Measurements from ENCODE around the gene CACNA1I. TPM values are rescaled to one million over a fixed set of nuclear protein-coding genes. Genes with fewer than 3 reads are reported as not detected.

Gene CACNA1I
- total and polyA plus RNA-seq, 2 experiments from 2014 or later: 0.42 to 2.4 TPM

DNA sequence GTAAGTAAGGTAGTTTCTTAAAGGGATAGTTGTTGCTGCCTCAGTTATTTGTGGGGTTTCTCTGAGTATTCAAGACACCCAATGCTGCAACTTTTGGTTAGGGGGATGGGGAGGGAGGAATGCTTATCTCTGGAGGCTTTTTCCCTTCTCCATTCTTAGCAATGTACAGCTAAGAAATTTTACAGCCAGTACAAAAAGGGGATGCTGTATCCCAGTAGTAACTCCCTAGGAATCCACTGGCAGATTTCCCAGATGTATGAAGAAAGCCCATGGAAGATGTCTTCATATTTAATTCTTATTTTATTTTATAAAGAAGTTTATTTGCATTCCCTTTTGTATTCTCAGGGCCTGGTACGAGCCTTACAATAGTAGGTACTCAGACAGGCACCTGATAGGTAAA lies 168.2 kb downstream of the CACNA1I start:
- Histone ChIP-seq H3K36me3 (ENCODE audit: insufficient read depth) (no peaks in the 10 kb centered on the region), H3K9me2 (ENCODE audit: insufficient read depth) (no peaks in the 10 kb centered on the region), H3K79me2 (replicated peaks; ENCODE audit: insufficient read depth) (no peaks in the 10 kb centered on the region), H3K27me3 (ENCODE audit: insufficient read depth) (no peaks in the 10 kb centered on the region), H2AFZ (no peak overlapping the region), H3K4me2 (no peak overlapping the region), H3K27ac (ENCODE audit: low read depth) (no peak overlapping the region), H4K20me1 (replicated peaks; ENCODE audit: insufficient read depth) (no peaks in the 10 kb centered on the region), H3F3A (replicated peaks; ENCODE audit: low read depth) (no peaks in the 10 kb centered on the region), H3K4me3 (no peak overlapping the region), H3K4me1 (ENCODE audit: insufficient read depth) (peaks cover 6% of the 10 kb centered on the region; the same call in 1 of the 2 replicates)
- Mint-ChIP-seq H3K27ac (no peak overlapping the region), H3K27me3 (ENCODE audit: insufficient read depth, low read depth, poor library complexity) (peaks cover 5% of the 10 kb centered on the region), H3K4me3 (no peak overlapping the region), H3K9me3 (no peaks in the 10 kb centered on the region; the same call in 2 of the 3 replicates), H3K4me1 (peaks cover 6% of the 10 kb centered on the region), H3K36me3 (ENCODE audit: low read depth) (no peaks in the 10 kb centered on the region)
- no peak for DNase-seq (ENCODE audit: low spot score)
- TF ChIP-seq, protein P1, sequence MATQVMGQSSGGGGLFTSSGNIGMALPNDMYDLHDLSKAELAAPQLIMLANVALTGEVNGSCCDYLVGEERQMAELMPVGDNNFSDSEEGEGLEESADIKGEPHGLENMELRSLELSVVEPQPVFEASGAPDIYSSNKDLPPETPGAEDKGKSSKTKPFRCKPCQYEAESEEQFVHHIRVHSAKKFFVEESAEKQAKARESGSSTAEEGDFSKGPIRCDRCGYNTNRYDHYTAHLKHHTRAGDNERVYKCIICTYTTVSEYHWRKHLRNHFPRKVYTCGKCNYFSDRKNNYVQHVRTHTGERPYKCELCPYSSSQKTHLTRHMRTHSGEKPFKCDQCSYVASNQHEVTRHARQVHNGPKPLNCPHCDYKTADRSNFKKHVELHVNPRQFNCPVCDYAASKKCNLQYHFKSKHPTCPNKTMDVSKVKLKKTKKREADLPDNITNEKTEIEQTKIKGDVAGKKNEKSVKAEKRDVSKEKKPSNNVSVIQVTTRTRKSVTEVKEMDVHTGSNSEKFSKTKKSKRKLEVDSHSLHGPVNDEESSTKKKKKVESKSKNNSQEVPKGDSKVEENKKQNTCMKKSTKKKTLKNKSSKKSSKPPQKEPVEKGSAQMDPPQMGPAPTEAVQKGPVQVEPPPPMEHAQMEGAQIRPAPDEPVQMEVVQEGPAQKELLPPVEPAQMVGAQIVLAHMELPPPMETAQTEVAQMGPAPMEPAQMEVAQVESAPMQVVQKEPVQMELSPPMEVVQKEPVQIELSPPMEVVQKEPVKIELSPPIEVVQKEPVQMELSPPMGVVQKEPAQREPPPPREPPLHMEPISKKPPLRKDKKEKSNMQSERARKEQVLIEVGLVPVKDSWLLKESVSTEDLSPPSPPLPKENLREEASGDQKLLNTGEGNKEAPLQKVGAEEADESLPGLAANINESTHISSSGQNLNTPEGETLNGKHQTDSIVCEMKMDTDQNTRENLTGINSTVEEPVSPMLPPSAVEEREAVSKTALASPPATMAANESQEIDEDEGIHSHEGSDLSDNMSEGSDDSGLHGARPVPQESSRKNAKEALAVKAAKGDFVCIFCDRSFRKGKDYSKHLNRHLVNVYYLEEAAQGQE (IDR thresholded peaks at IDR 0.05; ENCODE audit: unreplicated experiment): no peak
- no peak for TF ChIP-seq ZNF114 (CRISPR knock-in tag; IDR thresholded peaks at IDR 0.05)
- TF ChIP-seq ZNF331 (CRISPR knock-in tag; IDR thresholded peaks at IDR 0.05; ENCODE audit: low read depth): no peak
- TF ChIP-seq, protein P2, sequence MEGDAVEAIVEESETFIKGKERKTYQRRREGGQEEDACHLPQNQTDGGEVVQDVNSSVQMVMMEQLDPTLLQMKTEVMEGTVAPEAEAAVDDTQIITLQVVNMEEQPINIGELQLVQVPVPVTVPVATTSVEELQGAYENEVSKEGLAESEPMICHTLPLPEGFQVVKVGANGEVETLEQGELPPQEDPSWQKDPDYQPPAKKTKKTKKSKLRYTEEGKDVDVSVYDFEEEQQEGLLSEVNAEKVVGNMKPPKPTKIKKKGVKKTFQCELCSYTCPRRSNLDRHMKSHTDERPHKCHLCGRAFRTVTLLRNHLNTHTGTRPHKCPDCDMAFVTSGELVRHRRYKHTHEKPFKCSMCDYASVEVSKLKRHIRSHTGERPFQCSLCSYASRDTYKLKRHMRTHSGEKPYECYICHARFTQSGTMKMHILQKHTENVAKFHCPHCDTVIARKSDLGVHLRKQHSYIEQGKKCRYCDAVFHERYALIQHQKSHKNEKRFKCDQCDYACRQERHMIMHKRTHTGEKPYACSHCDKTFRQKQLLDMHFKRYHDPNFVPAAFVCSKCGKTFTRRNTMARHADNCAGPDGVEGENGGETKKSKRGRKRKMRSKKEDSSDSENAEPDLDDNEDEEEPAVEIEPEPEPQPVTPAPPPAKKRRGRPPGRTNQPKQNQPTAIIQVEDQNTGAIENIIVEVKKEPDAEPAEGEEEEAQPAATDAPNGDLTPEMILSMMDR (conservative IDR thresholded peaks at IDR 0.05; ENCODE audit: low read depth in 2 of 2): no peak
- no peak for TF ChIP-seq POLR2AphosphoS5 (IDR thresholded peaks at IDR 0.05; ENCODE audit: low read depth)
- no peak for TF ChIP-seq EZH2 (IDR thresholded peaks at IDR 0.05; ENCODE audit: low read depth, unreplicated experiment)
- no peak for TF ChIP-seq NANOG (IDR thresholded peaks at IDR 0.05; ENCODE audit: borderline replicate concordance)
- TF ChIP-seq CREB1 (CRISPR knock-in tag; IDR thresholded peaks at IDR 0.05; ENCODE audit: low read depth): no peak
- no peak for TF ChIP-seq JUNB (IDR thresholded peaks at IDR 0.05; ENCODE audit: unreplicated experiment)
- TF ChIP-seq, protein P3, sequence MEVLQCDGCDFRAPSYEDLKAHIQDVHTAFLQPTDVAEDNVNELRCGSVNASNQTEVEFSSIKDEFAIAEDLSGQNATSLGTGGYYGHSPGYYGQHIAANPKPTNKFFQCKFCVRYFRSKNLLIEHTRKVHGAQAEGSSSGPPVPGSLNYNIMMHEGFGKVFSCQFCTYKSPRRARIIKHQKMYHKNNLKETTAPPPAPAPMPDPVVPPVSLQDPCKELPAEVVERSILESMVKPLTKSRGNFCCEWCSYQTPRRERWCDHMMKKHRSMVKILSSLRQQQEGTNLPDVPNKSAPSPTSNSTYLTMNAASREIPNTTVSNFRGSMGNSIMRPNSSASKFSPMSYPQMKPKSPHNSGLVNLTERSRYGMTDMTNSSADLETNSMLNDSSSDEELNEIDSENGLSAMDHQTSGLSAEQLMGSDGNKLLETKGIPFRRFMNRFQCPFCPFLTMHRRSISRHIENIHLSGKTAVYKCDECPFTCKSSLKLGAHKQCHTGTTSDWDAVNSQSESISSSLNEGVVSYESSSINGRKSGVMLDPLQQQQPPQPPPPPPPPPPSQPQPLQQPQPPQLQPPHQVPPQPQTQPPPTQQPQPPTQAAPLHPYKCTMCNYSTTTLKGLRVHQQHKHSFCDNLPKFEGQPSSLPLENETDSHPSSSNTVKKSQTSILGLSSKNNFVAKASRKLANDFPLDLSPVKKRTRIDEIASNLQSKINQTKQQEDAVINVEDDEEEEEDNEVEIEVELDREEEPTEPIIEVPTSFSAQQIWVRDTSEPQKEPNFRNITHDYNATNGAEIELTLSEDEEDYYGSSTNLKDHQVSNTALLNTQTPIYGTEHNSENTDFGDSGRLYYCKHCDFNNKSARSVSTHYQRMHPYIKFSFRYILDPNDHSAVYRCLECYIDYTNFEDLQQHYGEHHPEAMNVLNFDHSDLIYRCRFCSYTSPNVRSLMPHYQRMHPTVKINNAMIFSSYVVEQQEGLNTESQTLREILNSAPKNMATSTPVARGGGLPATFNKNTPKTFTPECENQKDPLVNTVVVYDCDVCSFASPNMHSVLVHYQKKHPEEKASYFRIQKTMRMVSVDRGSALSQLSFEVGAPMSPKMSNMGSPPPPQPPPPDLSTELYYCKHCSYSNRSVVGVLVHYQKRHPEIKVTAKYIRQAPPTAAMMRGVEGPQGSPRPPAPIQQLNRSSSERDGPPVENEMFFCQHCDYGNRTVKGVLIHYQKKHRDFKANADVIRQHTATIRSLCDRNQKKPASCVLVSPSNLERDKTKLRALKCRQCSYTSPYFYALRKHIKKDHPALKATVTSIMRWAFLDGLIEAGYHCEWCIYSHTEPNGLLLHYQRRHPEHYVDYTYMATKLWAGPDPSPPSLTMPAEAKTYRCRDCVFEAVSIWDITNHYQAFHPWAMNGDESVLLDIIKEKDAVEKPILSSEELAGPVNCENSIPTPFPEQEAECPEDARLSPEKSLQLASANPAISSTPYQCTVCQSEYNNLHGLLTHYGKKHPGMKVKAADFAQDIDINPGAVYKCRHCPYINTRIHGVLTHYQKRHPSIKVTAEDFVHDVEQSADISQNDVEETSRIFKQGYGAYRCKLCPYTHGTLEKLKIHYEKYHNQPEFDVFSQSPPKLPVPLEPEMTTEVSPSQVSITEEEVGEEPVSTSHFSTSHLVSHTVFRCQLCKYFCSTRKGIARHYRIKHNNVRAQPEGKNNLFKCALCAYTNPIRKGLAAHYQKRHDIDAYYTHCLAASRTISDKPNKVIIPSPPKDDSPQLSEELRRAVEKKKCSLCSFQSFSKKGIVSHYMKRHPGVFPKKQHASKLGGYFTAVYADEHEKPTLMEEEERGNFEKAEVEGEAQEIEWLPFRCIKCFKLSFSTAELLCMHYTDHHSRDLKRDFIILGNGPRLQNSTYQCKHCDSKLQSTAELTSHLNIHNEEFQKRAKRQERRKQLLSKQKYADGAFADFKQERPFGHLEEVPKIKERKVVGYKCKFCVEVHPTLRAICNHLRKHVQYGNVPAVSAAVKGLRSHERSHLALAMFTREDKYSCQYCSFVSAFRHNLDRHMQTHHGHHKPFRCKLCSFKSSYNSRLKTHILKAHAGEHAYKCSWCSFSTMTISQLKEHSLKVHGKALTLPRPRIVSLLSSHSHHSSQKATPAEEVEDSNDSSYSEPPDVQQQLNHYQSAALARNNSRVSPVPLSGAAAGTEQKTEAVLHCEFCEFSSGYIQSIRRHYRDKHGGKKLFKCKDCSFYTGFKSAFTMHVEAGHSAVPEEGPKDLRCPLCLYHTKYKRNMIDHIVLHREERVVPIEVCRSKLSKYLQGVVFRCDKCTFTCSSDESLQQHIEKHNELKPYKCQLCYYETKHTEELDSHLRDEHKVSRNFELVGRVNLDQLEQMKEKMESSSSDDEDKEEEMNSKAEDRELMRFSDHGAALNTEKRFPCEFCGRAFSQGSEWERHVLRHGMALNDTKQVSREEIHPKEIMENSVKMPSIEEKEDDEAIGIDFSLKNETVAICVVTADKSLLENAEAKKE (CRISPR knock-in tag; IDR thresholded peaks at IDR 0.05): no peak
- TF ChIP-seq, protein P4, sequence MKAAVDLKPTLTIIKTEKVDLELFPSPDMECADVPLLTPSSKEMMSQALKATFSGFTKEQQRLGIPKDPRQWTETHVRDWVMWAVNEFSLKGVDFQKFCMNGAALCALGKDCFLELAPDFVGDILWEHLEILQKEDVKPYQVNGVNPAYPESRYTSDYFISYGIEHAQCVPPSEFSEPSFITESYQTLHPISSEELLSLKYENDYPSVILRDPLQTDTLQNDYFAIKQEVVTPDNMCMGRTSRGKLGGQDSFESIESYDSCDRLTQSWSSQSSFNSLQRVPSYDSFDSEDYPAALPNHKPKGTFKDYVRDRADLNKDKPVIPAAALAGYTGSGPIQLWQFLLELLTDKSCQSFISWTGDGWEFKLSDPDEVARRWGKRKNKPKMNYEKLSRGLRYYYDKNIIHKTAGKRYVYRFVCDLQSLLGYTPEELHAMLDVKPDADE (IDR thresholded peaks at IDR 0.05): no peak
- TF ChIP-seq EZH2phosphoT487 (IDR thresholded peaks at IDR 0.05; ENCODE audit: unreplicated experiment): no peak
- no peak for TF ChIP-seq STAT1 (IDR thresholded peaks at IDR 0.05; ENCODE audit: unreplicated experiment)
- no peak for ATAC-seq

Measured in GM23338 (cell line).